Mesenchymal stem cell (in vitro differentiated cells and primary cell): ENCODE measurements around the gene PITPNB.

Experiments
- DNase-seq: peaks from one replicate; pipeline ENCODE4 v3.0.0-alpha.2; 2013
- H2AFZ ChIP-seq: one replicate; pipeline ENCODE4 v1.6.1; 2013; ENCODE audit warnings: low read depth, mild to moderate bottlenecking, control low read depth, inconsistent platforms, low read length, moderate library complexity
- H2AK5ac ChIP-seq: 2 replicates; pipeline ENCODE4 v1.6.1; 2013; ENCODE audit warnings: low read length, moderate library complexity, mild to moderate bottlenecking, inconsistent platforms; ENCODE audit not compliant: severe bottlenecking
- H2BK120ac ChIP-seq: one replicate; pipeline ENCODE4 v1.6.1; 2013; ENCODE audit warnings: low read depth, mild to moderate bottlenecking, inconsistent platforms, low read length, moderate library complexity
- H2BK12ac ChIP-seq, 2 experiments: one replicate each; pipeline ENCODE4 v1.6.1; 2013; ENCODE audit warnings: inconsistent platforms in 2 of 2, low read length in 2 of 2, mild to moderate bottlenecking in 2 of 2, moderate library complexity in 2 of 2, control low read depth in 1 of 2
- H2BK15ac ChIP-seq: one replicate; pipeline ENCODE4 v1.6.1; 2013; ENCODE audit warnings: mild to moderate bottlenecking, low read depth, inconsistent platforms; ENCODE audit not compliant: poor library complexity, severe bottlenecking
- H2BK5ac ChIP-seq: 2 replicates; pipeline ENCODE4 v1.6.1; 2013; ENCODE audit warnings: low read depth, mild to moderate bottlenecking, low read length, control low read depth, inconsistent platforms; ENCODE audit not compliant: poor library complexity, severe bottlenecking
- H3K14ac ChIP-seq, 2 experiments: one replicate each; pipeline ENCODE4 v1.6.1; 2013; ENCODE audit warnings: inconsistent platforms in 2 of 2, low read length in 2 of 2, control low read depth in 1 of 2, mild to moderate bottlenecking in 1 of 2, moderate library complexity in 1 of 2
- H3K18ac ChIP-seq, 2 experiments: one replicate each; pipeline ENCODE4 v1.6.1; 2013; ENCODE audit warnings: inconsistent platforms in 2 of 2, low read length in 2 of 2, control low read depth in 1 of 2, low read depth in 1 of 2, mild to moderate bottlenecking in 1 of 2
- H3K23ac ChIP-seq, 2 experiments: one replicate each; pipeline ENCODE4 v1.6.1; 2013; ENCODE audit warnings: inconsistent platforms in 2 of 2, low read length in 2 of 2, mild to moderate bottlenecking in 2 of 2, moderate library complexity in 2 of 2, control low read depth in 1 of 2
- H3K27ac ChIP-seq: 2 replicates; pipeline ENCODE4 v1.5.1; 2013; ENCODE audit warnings: mild to moderate bottlenecking, moderate library complexity, low read length, control low read depth, inconsistent platforms; ENCODE audit not compliant: poor library complexity, severe bottlenecking
- H3K27me3 ChIP-seq, 2 experiments: 2 replicates each; pipeline versions ENCODE4 v1.6.1 to v1.7.0; 2013; ENCODE audit warnings: low read length in 2 of 2, mild to moderate bottlenecking in 2 of 2, moderate library complexity in 2 of 2, control low read depth in 1 of 2, inconsistent platforms in 1 of 2; ENCODE audit not compliant: control insufficient read depth in 1 of 2, insufficient read depth in 1 of 2
- H3K36me3 ChIP-seq, 2 experiments: 2 replicates each; pipeline versions ENCODE4 v1.6.1 to v1.7.0; 2013; ENCODE audit warnings: low read length in 2 of 2, control low read depth in 1 of 2, inconsistent platforms in 1 of 2, low read depth in 1 of 2, mild to moderate bottlenecking in 1 of 2; ENCODE audit not compliant: insufficient read depth in 2 of 2, control insufficient read depth in 1 of 2
- H3K4ac ChIP-seq, 2 experiments: one replicate each; pipeline ENCODE4 v1.6.1; 2013; ENCODE audit warnings: inconsistent platforms in 2 of 2, low read length in 2 of 2, mild to moderate bottlenecking in 2 of 2, moderate library complexity in 2 of 2, control low read depth in 1 of 2, low read depth in 1 of 2
- H3K4me1 ChIP-seq: 2 replicates; pipeline ENCODE4 v1.6.1; 2013; ENCODE audit warnings: low read depth, low read length, control low read depth; ENCODE audit not compliant: control insufficient read depth, insufficient read depth
- H3K4me2 ChIP-seq: 2 replicates; pipeline ENCODE4 v1.6.1; 2013; ENCODE audit warnings: low read length, mild to moderate bottlenecking, inconsistent platforms; ENCODE audit not compliant: poor library complexity, severe bottlenecking
- H3K4me3 ChIP-seq, 2 experiments: 2 replicates each; pipeline versions ENCODE4 v1.5.1 to v1.7.0; 2013; ENCODE audit warnings: low read length in 2 of 2, mild to moderate bottlenecking in 2 of 2, control low read depth in 1 of 2, low read depth in 1 of 2; ENCODE audit not compliant: insufficient read depth in 1 of 2
- H3K79me1 ChIP-seq: replicated peaks from 2 replicates; pipeline ENCODE4 v1.6.1; 2013; ENCODE audit warnings: mild to moderate bottlenecking, control low read depth, low read length, inconsistent platforms; ENCODE audit not compliant: poor library complexity, severe bottlenecking
- H3K9ac ChIP-seq: 2 replicates; pipeline ENCODE4 v1.7.0; 2013; ENCODE audit warnings: mild to moderate bottlenecking, low read length, moderate library complexity
- H3K9me3 ChIP-seq: 2 replicates; pipeline ENCODE4 v1.7.0; 2013; ENCODE audit warnings: mild to moderate bottlenecking, low read length; ENCODE audit not compliant: control insufficient read depth
- H4K8ac ChIP-seq: one replicate; pipeline ENCODE4 v1.6.1; 2013; ENCODE audit warnings: inconsistent platforms, mild to moderate bottlenecking, low read length, moderate library complexity
- H4K91ac ChIP-seq: one replicate; pipeline ENCODE4 v1.6.1; 2013; ENCODE audit warnings: mild to moderate bottlenecking, low read length, inconsistent platforms
- WGBS: methylation state at CpG from one replicate; pipeline ENCODE4 v1.1.7; 2013; ENCODE audit warnings: mixed read lengths; 5-methylcytosine and 5-hydroxymethylcytosine counted together

PITPNB gene

DNA sequence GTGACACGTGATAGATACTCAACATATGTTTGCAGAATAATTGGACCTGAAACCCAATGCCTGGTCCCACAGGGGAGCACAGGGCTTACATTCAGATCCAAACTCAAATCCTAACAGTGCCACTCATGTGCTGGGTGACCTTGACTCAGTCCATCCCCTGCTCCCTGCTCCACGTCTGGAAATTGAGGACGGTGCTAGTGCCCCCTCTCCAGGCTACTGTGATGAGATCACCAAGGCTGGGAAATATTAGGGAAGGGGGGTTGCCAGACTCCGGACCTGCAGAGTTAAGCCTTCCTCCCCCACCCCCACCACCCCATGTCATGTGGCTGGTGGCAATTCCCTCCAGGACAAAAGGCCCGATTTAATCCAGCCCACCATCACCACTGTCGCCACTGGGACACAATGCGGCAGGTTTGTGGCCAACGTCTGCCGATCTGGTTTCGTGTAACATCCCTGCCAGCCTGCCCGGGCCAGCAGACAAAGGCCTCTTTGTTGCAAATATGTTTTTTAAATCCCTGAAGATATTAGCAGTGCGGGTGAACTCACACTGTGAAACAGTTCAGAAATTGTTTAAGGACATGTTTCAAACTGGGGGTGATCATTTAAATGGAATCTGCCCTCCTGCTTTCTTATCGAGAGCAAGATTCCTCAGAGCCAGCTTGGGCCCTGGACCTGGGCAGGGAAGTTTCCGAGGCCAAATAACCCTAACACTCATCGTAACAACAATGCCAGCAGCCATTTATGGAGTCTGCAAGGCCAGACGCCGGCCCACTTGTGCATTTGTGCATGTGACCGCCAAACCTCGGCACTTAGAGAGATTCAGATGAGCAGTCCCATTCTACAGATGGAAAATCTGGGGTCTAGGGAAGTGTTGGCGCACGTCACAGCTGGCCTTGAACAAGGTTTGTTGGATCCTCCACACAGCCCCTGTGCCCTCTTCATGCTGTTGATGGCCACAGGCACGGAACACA lies 97.9 kb downstream of the PITPNB start:
- Histone ChIP-seq H2BK12ac (no peak overlapping the region), H3K36me3 (peaks cover 0 to 4% of the 10 kb centered on the region in 2 experiments), H2AFZ (no peak overlapping the region), H3K14ac (no peak overlapping the region), H3K4me2 (no peak overlapping the region), H4K91ac (no peak overlapping the region), H2BK120ac (no peak overlapping the region), H3K4ac (no peak overlapping the region), H3K23ac (no peak overlapping the region), H2BK5ac (no peak overlapping the region), H3K27ac (no peak overlapping the region), H2BK15ac (no peak overlapping the region), H3K9me3 (peaks cover 3% of the 10 kb centered on the region), H3K27me3 (peaks cover 4 to 12% of the 10 kb centered on the region in 2 experiments), H3K18ac (no peak overlapping the region), H2AK5ac (no peak overlapping the region), H3K4me3 (no peak overlapping the region), H3K79me1 (no peaks in the 10 kb centered on the region), H4K8ac (no peak overlapping the region), H3K9ac (no peak overlapping the region), H3K4me1 (peaks cover 2% of the 10 kb centered on the region)
- no peak for DNase-seq
- WGBS: 85% methylated on average over 21 of the region's 22 CpGs

DNA sequence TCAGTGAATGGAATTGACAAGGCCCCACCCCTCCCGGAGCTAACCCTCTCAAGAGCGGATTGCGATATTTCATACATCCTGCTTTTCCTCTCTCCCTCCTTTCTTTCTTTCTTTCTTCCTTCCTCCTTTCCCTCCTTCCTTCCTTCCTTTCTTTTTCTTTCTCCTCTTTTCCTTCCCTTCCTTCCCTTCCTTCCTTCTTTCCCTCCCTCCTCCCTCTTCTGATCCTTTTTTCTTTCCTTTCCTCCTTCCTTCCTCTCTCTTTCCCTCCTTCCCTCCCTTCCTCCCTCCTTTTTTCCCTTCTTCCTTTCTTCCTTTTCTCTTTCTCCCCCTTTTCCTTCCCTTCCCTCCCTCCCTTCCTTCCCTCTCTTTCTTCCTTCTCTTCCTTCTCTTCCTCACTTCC lies 102.5 kb downstream of the PITPNB start:
- no peak overlapping the region for H2AK5ac ChIP-seq

DNA sequence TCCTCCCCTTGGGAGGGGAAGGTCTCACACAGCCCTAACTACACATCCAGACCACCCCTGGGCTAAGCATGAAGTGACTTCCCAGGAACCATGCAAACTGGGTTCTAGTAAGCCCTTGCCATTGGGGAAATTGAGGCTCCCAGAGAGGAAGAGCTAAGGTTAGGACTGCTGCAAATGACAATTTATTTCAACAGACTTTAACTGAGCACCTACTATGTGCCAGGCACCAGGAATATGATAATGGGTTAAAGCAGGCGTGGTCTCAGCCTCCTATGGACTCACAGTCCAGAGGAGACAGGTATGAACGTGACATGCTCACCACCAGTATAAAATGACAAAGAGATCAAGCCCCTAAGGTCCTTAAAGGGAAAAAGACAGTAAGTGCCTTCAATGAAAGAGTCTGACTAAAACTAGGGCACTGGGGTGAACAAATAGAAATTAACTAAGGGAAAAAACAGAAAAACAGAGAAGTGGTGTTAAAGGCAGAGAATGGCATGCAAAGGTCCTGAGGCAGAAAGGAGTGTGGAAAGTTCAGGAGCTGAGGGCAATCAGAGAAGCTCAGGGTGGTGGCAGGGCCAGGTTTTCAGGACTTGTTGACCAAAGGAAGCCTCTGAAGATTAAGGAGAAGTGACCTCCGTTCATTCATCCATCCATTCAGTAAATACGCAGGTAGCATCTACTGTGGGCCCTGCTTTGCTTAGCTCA lies 103.1 kb downstream of the PITPNB start:
- no peak overlapping the region for H2BK5ac ChIP-seq

More for the DNA sequence above, 102.5 kb downstream of the PITPNB start:
- no peak overlapping the region for H4K8ac ChIP-seq
- no peak overlapping the region for H3K23ac ChIP-seq
- H3K4me2 ChIP-seq: no peak overlapping the region
- H3K79me1 ChIP-seq: no peaks in the 10 kb centered on the region
- H2AFZ ChIP-seq: no peak overlapping the region
- H2BK15ac ChIP-seq: no peak overlapping the region
- H2BK12ac ChIP-seq: no peak overlapping the region
- H3K9me3 ChIP-seq: no peaks in the 10 kb centered on the region
- H3K27me3 ChIP-seq: peaks cover 5 to 22% of the 10 kb centered on the region in 2 experiments
- no peak overlapping the region for H2BK120ac ChIP-seq
- peaks cover 3% of the 10 kb centered on the region for H3K4me1 ChIP-seq
- no peak for DNase-seq
- H3K9ac ChIP-seq: no peak overlapping the region
- H3K27ac ChIP-seq: no peak overlapping the region
- H3K14ac ChIP-seq: no peak overlapping the region
- no peak overlapping the region for H3K4me3 ChIP-seq
- no peak overlapping the region for H2BK5ac ChIP-seq
- H3K18ac ChIP-seq: no peak overlapping the region
- H3K4ac ChIP-seq: no peak overlapping the region
- no peaks in the 10 kb centered on the region for H3K36me3 ChIP-seq
- 94% methylated on average over 3 of the region's 3 CpGs for WGBS
- H4K91ac ChIP-seq: no peak overlapping the region

DNA sequence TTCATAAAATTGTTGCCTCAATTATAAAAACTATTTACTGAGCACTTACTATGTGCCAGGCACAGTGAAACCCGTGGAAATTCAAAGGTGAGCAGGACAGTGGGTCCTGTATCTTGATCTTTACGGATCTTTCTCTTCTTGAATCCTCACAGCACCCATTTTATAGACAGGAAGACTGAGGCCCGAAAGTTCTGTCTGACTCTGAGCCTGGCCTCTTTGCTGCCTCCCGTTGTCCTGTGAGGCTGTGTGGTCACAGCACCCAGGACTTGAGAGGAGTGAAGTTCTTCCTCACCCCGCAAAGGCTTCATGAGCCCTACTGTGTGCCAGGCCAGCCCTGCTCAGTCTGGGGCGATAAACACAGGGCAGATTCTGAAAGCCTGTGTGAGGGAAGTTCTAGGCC lies 104.1 kb downstream of the PITPNB start:
- no peak overlapping the region for H3K9ac ChIP-seq
- 79% methylated on average over 6 of the region's 6 CpGs for WGBS

More for the DNA sequence above, 103.1 kb downstream of the PITPNB start:
- H4K91ac ChIP-seq: no peak overlapping the region
- no peak overlapping the region for H2AFZ ChIP-seq
- no peak for DNase-seq
- WGBS: 88% methylated on average over 4 of the region's 4 CpGs
- no peaks in the 10 kb centered on the region for H3K79me1 ChIP-seq
- H3K27ac ChIP-seq: no peak overlapping the region
- H2BK120ac ChIP-seq: no peak overlapping the region
- H3K18ac ChIP-seq: no peak overlapping the region
- H2BK12ac ChIP-seq: no peak overlapping the region
- no peak overlapping the region for H3K9ac ChIP-seq
- H3K4me3 ChIP-seq: no peak overlapping the region
- H2BK15ac ChIP-seq: no peak overlapping the region
- peaks cover 5 to 22% of the 10 kb centered on the region in 2 experiments for H3K27me3 ChIP-seq
- H2AK5ac ChIP-seq: no peak overlapping the region
- no peak overlapping the region for H4K8ac ChIP-seq
- H3K14ac ChIP-seq: no peak overlapping the region
- H3K36me3 ChIP-seq: no peaks in the 10 kb centered on the region
- H3K4ac ChIP-seq: no peak overlapping the region
- no peak overlapping the region for H3K4me2 ChIP-seq
- no peak overlapping the region for H3K23ac ChIP-seq
- H3K4me1 ChIP-seq: peaks cover 7% of the 10 kb centered on the region
- H3K9me3 ChIP-seq: no peaks in the 10 kb centered on the region

More for the DNA sequence above, 104.1 kb downstream of the PITPNB start:
- no peak overlapping the region for H4K8ac ChIP-seq
- no peak overlapping the region for H2BK12ac ChIP-seq
- H2BK15ac ChIP-seq: no peak overlapping the region
- H3K27me3 ChIP-seq: peaks cover 5 to 22% of the 10 kb centered on the region in 2 experiments
- H3K36me3 ChIP-seq: no peaks in the 10 kb centered on the region
- H2BK5ac ChIP-seq: no peak overlapping the region
- H3K14ac ChIP-seq: no peak overlapping the region
- no peaks in the 10 kb centered on the region for H3K79me1 ChIP-seq
- H3K23ac ChIP-seq: no peak overlapping the region
- peaks cover 17% of the 10 kb centered on the region for H3K4me1 ChIP-seq
- H2AK5ac ChIP-seq: no peak overlapping the region
- no peak overlapping the region for H3K4me3 ChIP-seq
- no peak overlapping the region for H2BK120ac ChIP-seq
- no peak overlapping the region for H2AFZ ChIP-seq
- H3K9me3 ChIP-seq: no peaks in the 10 kb centered on the region
- H3K18ac ChIP-seq: no peak overlapping the region
- no peak overlapping the region for H3K4ac ChIP-seq
- no peak overlapping the region for H4K91ac ChIP-seq
- H3K4me2 ChIP-seq: no peak overlapping the region
- H3K27ac ChIP-seq: no peak overlapping the region
- DNase-seq: no peak
